ENCODE measurements around the gene MTMR10. TPM values are rescaled to one million over a fixed set of nuclear protein-coding genes. Genes with fewer than 3 reads are reported as not detected.

MTMR10 gene
- total RNA-seq, 2 experiments from 2014 or later, result 9.7 to 10.5 TPM

GRCh38 chr15:30974112-30974511 lies 17.3 kb downstream of the MTMR10 start:
- Mint-ChIP-seq H3K27ac (no peak overlapping the region), H3K4me3 (no peak overlapping the region), H3K27me3 (ENCODE audit: low read depth) (no peaks in the 10 kb centered on the region), H3K4me1 (ENCODE audit: low read depth) (peaks cover 9% of the 10 kb centered on the region), H3K9me3 (no peaks in the 10 kb centered on the region), H3K36me3 (ENCODE audit: low read depth) (peaks cover 23% of the 10 kb centered on the region)
- DNase-seq, result no peak
- intact Hi-C loops (cut with micrococcal nuclease), result no loop called here
- CTCF ChIA-PET, result no interaction called here

- CTCF ChIA-PET, result no interaction called here
- Mint-ChIP-seq H3K27ac (no peak overlapping the region), H3K4me3 (no peak overlapping the region), H3K9me3 (no peaks in the 10 kb centered on the region), H3K4me1 (ENCODE audit: low read depth) (peaks cover 6% of the 10 kb centered on the region), H3K27me3 (ENCODE audit: low read depth) (no peaks in the 10 kb centered on the region), H3K36me3 (ENCODE audit: low read depth) (peaks cover 20% of the 10 kb centered on the region)
- intact Hi-C loops (cut with micrococcal nuclease), result no loop called here
- DNase-seq, result no peak
These were observed 18.0 kb downstream of the MTMR10 start for GRCh38 chr15:30973379-30973778.

GRCh38 chr15:30969724-30970123 lies 21.7 kb downstream of the MTMR10 start:
- Mint-ChIP-seq H3K27ac (no peak overlapping the region), H3K36me3 (ENCODE audit: low read depth) (peaks cover 20% of the 10 kb centered on the region), H3K4me3 (no peak overlapping the region), H3K4me1 (ENCODE audit: low read depth) (peaks cover 6% of the 10 kb centered on the region), H3K27me3 (ENCODE audit: low read depth) (no peaks in the 10 kb centered on the region), H3K9me3 (no peaks in the 10 kb centered on the region)
- DNase-seq, result no peak
- CTCF ChIA-PET, result interaction anchor here (0.5 kb wide), 1 partner anchor 9 kb away, joined by 3 read pairs; no protein-coding TSS in a partner anchor
- intact Hi-C loops (cut with micrococcal nuclease), result no loop called here

- no peaks in the 10 kb centered on the region for H3K9me3 Mint-ChIP-seq
- H3K36me3 Mint-ChIP-seq (ENCODE audit: low read depth), result peaks cover 6% of the 10 kb centered on the region
- intact Hi-C loops (cut with micrococcal nuclease), result no loop called here
- no peak overlapping the region for H3K4me3 Mint-ChIP-seq
- peaks cover 13% of the 10 kb centered on the region for H3K4me1 Mint-ChIP-seq (ENCODE audit: low read depth)
- H3K27ac Mint-ChIP-seq, result no peak overlapping the region
- no peak for DNase-seq
- no peaks in the 10 kb centered on the region for H3K27me3 Mint-ChIP-seq (ENCODE audit: low read depth)
- CTCF ChIA-PET, result interaction anchor here (0.6 to 1.9 kb wide), 3 partner anchors 12 to 293 kb away, joined by 3 to 5 read pairs (median 4); no protein-coding TSS in a partner anchor
These were observed 27.7 kb downstream of the MTMR10 start for GRCh38 chr15:30963681-30964080.

- Mint-ChIP-seq H3K9me3 (no peaks in the 10 kb centered on the region), H3K4me3 (no peak overlapping the region), H3K27me3 (ENCODE audit: low read depth) (no peaks in the 10 kb centered on the region), H3K4me1 (ENCODE audit: low read depth) (peaks cover 13% of the 10 kb centered on the region), H3K27ac (no peak overlapping the region), H3K36me3 (ENCODE audit: low read depth) (peaks cover 10% of the 10 kb centered on the region)
- CTCF ChIA-PET, result interaction anchor here (1.9 kb wide), 1 partner anchor 167 kb away, joined by 5 read pairs; no protein-coding TSS in a partner anchor
- DNase-seq, result no peak
- intact Hi-C loops (cut with micrococcal nuclease), result no loop called here
These were observed 28.8 kb downstream of the MTMR10 start for GRCh38 chr15:30962659-30963058.

GRCh38 chr15:30962079-30962478 lies 29.3 kb downstream of the MTMR10 start:
- no peak overlapping the region for H3K4me3 Mint-ChIP-seq
- peaks cover 11% of the 10 kb centered on the region for H3K36me3 Mint-ChIP-seq (ENCODE audit: low read depth)
- H3K4me1 Mint-ChIP-seq (ENCODE audit: low read depth), result peaks cover 13% of the 10 kb centered on the region
- H3K27ac Mint-ChIP-seq, result no peak overlapping the region
- intact Hi-C loops (cut with micrococcal nuclease), result no loop called here
- CTCF ChIA-PET, result interaction anchor here (1.9 kb wide), 1 partner anchor 167 kb away, joined by 5 read pairs; no protein-coding TSS in a partner anchor
- no peaks in the 10 kb centered on the region for H3K27me3 Mint-ChIP-seq (ENCODE audit: low read depth)
- no peaks in the 10 kb centered on the region for H3K9me3 Mint-ChIP-seq
- no peak for DNase-seq

- no peak overlapping the region for H3K4me3 Mint-ChIP-seq
- intact Hi-C loops (cut with micrococcal nuclease), result no loop called here
- CTCF ChIA-PET, result no interaction called here
- H3K36me3 Mint-ChIP-seq (ENCODE audit: low read depth), result peaks cover 22% of the 10 kb centered on the region
- no peaks in the 10 kb centered on the region for H3K27me3 Mint-ChIP-seq (ENCODE audit: low read depth)
- H3K4me1 Mint-ChIP-seq (ENCODE audit: low read depth), result peaks cover 6% of the 10 kb centered on the region
- H3K9me3 Mint-ChIP-seq, result no peaks in the 10 kb centered on the region
- H3K27ac Mint-ChIP-seq, result no peak overlapping the region
- no peak for DNase-seq
These were observed 33.2 kb downstream of the MTMR10 start for GRCh38 chr15:30958219-30958618.

GRCh38 chr15:30956216-30957124 lies 35.0 kb downstream of the MTMR10 start:
- peaks cover 36% of the 10 kb centered on the region for H3K36me3 Mint-ChIP-seq (ENCODE audit: low read depth)
- no peak for DNase-seq
- H3K27me3 Mint-ChIP-seq (ENCODE audit: low read depth), result no peaks in the 10 kb centered on the region
- no peaks in the 10 kb centered on the region for H3K4me1 Mint-ChIP-seq (ENCODE audit: low read depth)
- H3K27ac Mint-ChIP-seq, result peak overlapping the region; percentile 1
- H3K9me3 Mint-ChIP-seq, result no peaks in the 10 kb centered on the region
- CTCF ChIA-PET, result no interaction called here
- no peak overlapping the region for H3K4me3 Mint-ChIP-seq
- intact Hi-C loops (cut with micrococcal nuclease), result no loop called here

GRCh38 chr15:30954674-30955073 lies 36.8 kb downstream of the MTMR10 start:
- no peak for DNase-seq
- Mint-ChIP-seq H3K27ac (no peak overlapping the region), H3K4me3 (no peak overlapping the region), H3K27me3 (ENCODE audit: low read depth) (no peaks in the 10 kb centered on the region), H3K36me3 (ENCODE audit: low read depth) (peaks cover 44% of the 10 kb centered on the region), H3K4me1 (ENCODE audit: low read depth) (no peaks in the 10 kb centered on the region), H3K9me3 (no peaks in the 10 kb centered on the region)
- CTCF ChIA-PET, result no interaction called here
- intact Hi-C loops (cut with micrococcal nuclease), result no loop called here

GRCh38 chr15:30953731-30954378 lies 37.6 kb downstream of the MTMR10 start:
- H3K27ac Mint-ChIP-seq, result peak overlapping the region; percentile 41
- peaks cover 1% of the 10 kb centered on the region for H3K9me3 Mint-ChIP-seq
- peak; percentile 22 for DNase-seq
- H3K36me3 Mint-ChIP-seq (ENCODE audit: low read depth), result peaks cover 50% of the 10 kb centered on the region
- H3K4me3 Mint-ChIP-seq, result no peak overlapping the region
- H3K27me3 Mint-ChIP-seq (ENCODE audit: low read depth), result no peaks in the 10 kb centered on the region
- intact Hi-C loops (cut with micrococcal nuclease), result no loop called here
- H3K4me1 Mint-ChIP-seq (ENCODE audit: low read depth), result no peaks in the 10 kb centered on the region
- CTCF ChIA-PET, result no interaction called here

GRCh38 chr15:30953183-30953582 lies 38.2 kb downstream of the MTMR10 start:
- Mint-ChIP-seq H3K9me3 (peaks cover 1% of the 10 kb centered on the region), H3K27me3 (ENCODE audit: low read depth) (no peaks in the 10 kb centered on the region), H3K4me1 (ENCODE audit: low read depth) (no peaks in the 10 kb centered on the region), H3K36me3 (ENCODE audit: low read depth) (peaks cover 51% of the 10 kb centered on the region), H3K4me3 (no peak overlapping the region), H3K27ac (no peak overlapping the region)
- CTCF ChIA-PET, result interaction anchor here (0.6 kb wide), 1 partner anchor 203 kb away, joined by 3 read pairs; no protein-coding TSS in a partner anchor
- DNase-seq, result no peak
- intact Hi-C loops (cut with micrococcal nuclease), result no loop called here

- Mint-ChIP-seq H3K36me3 (ENCODE audit: low read depth) (peaks cover 24% of the 10 kb centered on the region), H3K27me3 (ENCODE audit: low read depth) (no peaks in the 10 kb centered on the region), H3K4me3 (no peak overlapping the region), H3K9me3 (no peaks in the 10 kb centered on the region), H3K27ac (no peak overlapping the region), H3K4me1 (ENCODE audit: low read depth) (no peaks in the 10 kb centered on the region)
- DNase-seq, result no peak
- intact Hi-C loops (cut with micrococcal nuclease), result no loop called here
- CTCF ChIA-PET, result interaction anchor here (0.7 to 1.2 kb wide), 2 partner anchors 16 to 185 kb away, joined by 3 read pairs; no protein-coding TSS in a partner anchor
These were observed 47.6 kb downstream of the MTMR10 start for GRCh38 chr15:30943654-30944335.
